OCI-LY7 (cell line): ENCODE results near the gene SLC12A8.

Experiments used
- EZH2phosphoT487 ChIP-seq: fragments of 200-600 bp; sonication (generic); IDR thresholded peaks from 2 replicates; pipeline ENCODE4 v1.6.1; 2018; ENCODE audit warnings: low read depth, borderline replicate concordance, mild to moderate bottlenecking, mixed run types, antibody characterized with exemption, low read length, moderate library complexity, mixed read lengths
- TF ChIP-seq, protein P1 (sequence below): fragments of 200-600 bp; sonication (generic); conservative IDR thresholded peaks from 2 replicates; pipeline ENCODE4 v1.5.1; 2014; ENCODE audit warnings: mild to moderate bottlenecking, antibody characterized with exemption, low read length, moderate library complexity, mixed read lengths

DNA sequence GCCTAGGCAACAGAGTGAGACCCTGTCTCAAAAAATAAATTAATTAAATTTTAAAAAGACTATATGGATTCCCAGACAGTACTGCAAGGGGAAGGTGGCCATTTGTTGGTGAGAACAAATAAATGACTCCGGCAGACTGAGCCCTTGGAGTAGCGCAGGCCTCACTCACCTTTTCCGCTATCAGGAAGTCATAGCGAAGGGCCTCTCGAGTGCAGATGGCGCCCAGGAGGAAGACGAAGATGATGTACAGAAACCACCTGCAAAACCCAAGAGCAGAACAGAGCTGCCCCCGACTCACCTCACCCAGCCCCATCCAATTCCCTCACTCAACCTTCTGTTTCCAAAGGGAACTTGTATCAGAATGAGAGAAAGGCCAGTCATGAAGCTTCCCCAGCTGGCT is 93.9 kb downstream of the SLC12A8 start:
- TF ChIP-seq, protein P1, sequence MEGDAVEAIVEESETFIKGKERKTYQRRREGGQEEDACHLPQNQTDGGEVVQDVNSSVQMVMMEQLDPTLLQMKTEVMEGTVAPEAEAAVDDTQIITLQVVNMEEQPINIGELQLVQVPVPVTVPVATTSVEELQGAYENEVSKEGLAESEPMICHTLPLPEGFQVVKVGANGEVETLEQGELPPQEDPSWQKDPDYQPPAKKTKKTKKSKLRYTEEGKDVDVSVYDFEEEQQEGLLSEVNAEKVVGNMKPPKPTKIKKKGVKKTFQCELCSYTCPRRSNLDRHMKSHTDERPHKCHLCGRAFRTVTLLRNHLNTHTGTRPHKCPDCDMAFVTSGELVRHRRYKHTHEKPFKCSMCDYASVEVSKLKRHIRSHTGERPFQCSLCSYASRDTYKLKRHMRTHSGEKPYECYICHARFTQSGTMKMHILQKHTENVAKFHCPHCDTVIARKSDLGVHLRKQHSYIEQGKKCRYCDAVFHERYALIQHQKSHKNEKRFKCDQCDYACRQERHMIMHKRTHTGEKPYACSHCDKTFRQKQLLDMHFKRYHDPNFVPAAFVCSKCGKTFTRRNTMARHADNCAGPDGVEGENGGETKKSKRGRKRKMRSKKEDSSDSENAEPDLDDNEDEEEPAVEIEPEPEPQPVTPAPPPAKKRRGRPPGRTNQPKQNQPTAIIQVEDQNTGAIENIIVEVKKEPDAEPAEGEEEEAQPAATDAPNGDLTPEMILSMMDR, result no peak
- TF ChIP-seq EZH2phosphoT487, result no peak
